ENCODE data around the gene CEP250.
"Not testable (repeated sequence)": the region's sequence is repeated elsewhere in the genome, so short reads cannot be mapped to it uniquely, and the experiment has no call there.

CEP250 gene

GRCh38 chr20:35451295-35451694, 4.1 kb upstream of the CEP250 start:
- no peak for DNase-seq (ENCODE audit: low read depth in 3 of 3)

GRCh38 chr20:35453647-35454046, 1.8 kb upstream of the CEP250 start:
- no peak for DNase-seq (ENCODE audit: low read depth in 3 of 3)

GRCh38 chr20:35456700-35457099, 1.3 kb downstream of the CEP250 start:
- not testable (repeated sequence) for DNase-seq (ENCODE audit: low read depth in 3 of 3)

GRCh38 chr20:35457539-35457938, 2.1 kb downstream of the CEP250 start:
- DNase-seq (ENCODE audit: low read depth in 3 of 3) = not testable (repeated sequence)

GRCh38 chr20:35458388-35458787, 3.0 kb downstream of the CEP250 start:
- no peak for DNase-seq (ENCODE audit: low read depth in 3 of 3)

- DNase-seq (ENCODE audit: low read depth in 3 of 3) = no peak
Observed at GRCh38 chr20:35461620-35462019, 6.2 kb downstream of the CEP250 start.

GRCh38 chr20:35462351-35462750, 7.0 kb downstream of the CEP250 start:
- no peak for DNase-seq (ENCODE audit: low read depth in 3 of 3)

- peak in 2 of 3 experiments; percentile 21 to 45 for DNase-seq (ENCODE audit: low read depth in 3 of 3)
Observed at GRCh38 chr20:35463455-35464300, 8.3 kb downstream of the CEP250 start.

GRCh38 chr20:35465976-35466375, 10.6 kb downstream of the CEP250 start:
- DNase-seq (ENCODE audit: low read depth in 3 of 3) = no peak

- DNase-seq (ENCODE audit: low read depth in 3 of 3) = no peak
Observed at GRCh38 chr20:35466856-35467255, 11.5 kb downstream of the CEP250 start.

GRCh38 chr20:35467339-35468224, 12.2 kb downstream of the CEP250 start:
- DNase-seq (ENCODE audit: low read depth in 3 of 3) = no peak

- no peak for DNase-seq (ENCODE audit: low read depth in 3 of 3)
Observed at GRCh38 chr20:35468671-35469334, 13.4 kb downstream of the CEP250 start.

- DNase-seq (ENCODE audit: low read depth in 3 of 3) = no peak
Observed at GRCh38 chr20:35472209-35472608, 16.8 kb downstream of the CEP250 start.

GRCh38 chr20:35473684-35474083, 18.3 kb downstream of the CEP250 start:
- no peak for DNase-seq (ENCODE audit: low read depth in 3 of 3)

- no peak for DNase-seq (ENCODE audit: low read depth in 3 of 3)
Observed at GRCh38 chr20:35474303-35474871, 19.0 kb downstream of the CEP250 start.

GRCh38 chr20:35476288-35476687, 20.9 kb downstream of the CEP250 start:
- DNase-seq (ENCODE audit: low read depth in 3 of 3) = no peak

- DNase-seq (ENCODE audit: low read depth in 3 of 3) = no peak
Observed at GRCh38 chr20:35478804-35479472, 23.5 kb downstream of the CEP250 start.

GRCh38 chr20:35479798-35480197, 24.4 kb downstream of the CEP250 start:
- no peak for DNase-seq (ENCODE audit: low read depth in 3 of 3)

- DNase-seq (ENCODE audit: low read depth in 3 of 3) = no peak
Observed at GRCh38 chr20:35487479-35487878, 32.1 kb downstream of the CEP250 start.

GRCh38 chr20:35489717-35490116, 34.3 kb downstream of the CEP250 start:
- no peak for DNase-seq (ENCODE audit: low read depth in 3 of 3)

GRCh38 chr20:35490736-35491181, 35.4 kb downstream of the CEP250 start:
- peak; percentile 37 to 44 (median 40) for DNase-seq (ENCODE audit: low read depth in 3 of 3)

Data from stimulated activated CD4-positive, alpha-beta T cell treated with anti-CD3 and anti-CD28 coated beads, TNF-alpha, amount 100 ng/mL, for 24 hours (primary cell).